H1 (cell line): Measurements from ENCODE around the gene PIK3R1. TPM values are rescaled to one million over a fixed set of nuclear protein-coding genes. Genes with fewer than 3 reads are reported as not detected.

Experiments
- CTCF ChIA-PET: fragments of 300-600 bp; sonication (Branson Sonifier 250); formaldehyde crosslinking; loops from one replicate; lab custom pipeline; 2021; ENCODE audit not compliant: partially characterized antibody; lab: Charles Lee
- POLR2A ChIA-PET: fragments of 300-600 bp; sonication (Branson Sonifier 250); formaldehyde crosslinking; loops from one replicate; lab custom pipeline; 2021; ENCODE audit warnings: inconsistent platforms; ENCODE audit not compliant: partially characterized antibody; lab: Charles Lee
- DNase-seq, 2 experiments: peaks; one replicate each; pipeline versions ENCODE4 v3.0.0 to v3.0.0-alpha.2; 2010 to 2022; ENCODE audit warnings: low spot score in 2 of 2, low read depth in 1 of 2, mixed read lengths in 1 of 2
- FAIRE-seq: peaks from 2 replicates; lab custom pipeline; 2011; peaks lifted over from hg19 to GRCh38; lab: Jason Lieb, UNC
- H2AFZ ChIP-seq: 2 replicates; pipeline ENCODE4 v1.8.1; 2012; ENCODE audit warnings: low read length, inconsistent platforms
- H2AK5ac ChIP-seq: 2 replicates; pipeline ENCODE4 v1.6.1; 2013; ENCODE audit warnings: low read depth, low read length
- H2BK120ac ChIP-seq: replicated peaks from 2 replicates; pipeline ENCODE3; 2013; ENCODE audit warnings: low read depth, low read length, inconsistent platforms
- H2BK12ac ChIP-seq: 2 replicates; pipeline ENCODE4 v1.6.1; 2013; ENCODE audit warnings: low read depth, low read length
- H2BK15ac ChIP-seq: 2 replicates; pipeline ENCODE4 v1.6.1; 2013; ENCODE audit warnings: low read length
- H2BK20ac ChIP-seq: 2 replicates; pipeline ENCODE4 v1.6.1; 2013; ENCODE audit warnings: low read length
- H2BK5ac ChIP-seq: 2 replicates; pipeline ENCODE4 v1.6.1; 2013; ENCODE audit warnings: low read depth, low read length
- H3K14ac ChIP-seq: 2 replicates; pipeline ENCODE4 v1.6.1; 2013; ENCODE audit warnings: inconsistent platforms; ENCODE audit not compliant: insufficient read length
- H3K18ac ChIP-seq: 2 replicates; pipeline ENCODE4 v1.6.1; 2013; ENCODE audit warnings: low read length; ENCODE audit errors: extremely low read depth
- H3K23ac ChIP-seq: 2 replicates; pipeline ENCODE4 v1.6.1; 2013; ENCODE audit warnings: inconsistent platforms; ENCODE audit not compliant: insufficient read length
- H3K23me2 ChIP-seq: 2 replicates; pipeline ENCODE4 v1.6.1; 2013; ENCODE audit warnings: low read depth, low read length
- H3K27ac ChIP-seq: 2 replicates; pipeline ENCODE4 v1.6.1; 2011; ENCODE audit warnings: low read depth, low read length, inconsistent platforms
- H3K27me3 ChIP-seq, 4 experiments: replicated peaks in 1 of 4; 1 replicate in 1 of 4; 2 replicates in 3 of 4; pipeline versions ENCODE4 v1.6.1 to v1.8.1; 2011 to 2013; ENCODE audit warnings: low read length in 3 of 4, mild to moderate bottlenecking in 3 of 4, inconsistent platforms in 2 of 4, mixed read lengths in 2 of 4, moderate library complexity in 1 of 4; ENCODE audit not compliant: control insufficient read depth in 3 of 4, insufficient read depth in 3 of 4; ENCODE audit errors: extremely low read depth in 1 of 4
- H3K36me3 ChIP-seq, 4 experiments: 2 replicates each; pipeline versions ENCODE4 v1.6.1 to v1.8.1; 2011 to 2013; ENCODE audit warnings: mild to moderate bottlenecking in 4 of 4, low read length in 3 of 4, moderate library complexity in 2 of 4, control low read depth in 1 of 4, inconsistent platforms in 1 of 4; ENCODE audit not compliant: insufficient read depth in 4 of 4, control insufficient read depth in 2 of 4
- H3K4ac ChIP-seq: replicated peaks from 2 replicates; pipeline ENCODE3; 2013; ENCODE audit warnings: low read length, low read depth, mixed read lengths, inconsistent platforms; ENCODE audit not compliant: insufficient read length
- H3K4me1 ChIP-seq, 4 experiments: replicated peaks in 1 of 4; 1 replicate in 1 of 4; 2 replicates in 3 of 4; pipeline versions ENCODE4 v1.6.1 to v1.8.1; 2011 to 2013; ENCODE audit warnings: low read length in 3 of 4, inconsistent platforms in 2 of 4, mixed read lengths in 1 of 4; ENCODE audit not compliant: insufficient read depth in 4 of 4, control insufficient read depth in 3 of 4
- H3K4me2 ChIP-seq, 2 experiments: 2 replicates each; pipeline versions ENCODE4 v1.6.1 to v1.8.1; 2011 to 2013; ENCODE audit warnings: low read depth in 2 of 2, low read length in 2 of 2, control low read depth in 1 of 2, inconsistent platforms in 1 of 2, mild to moderate bottlenecking in 1 of 2; ENCODE audit not compliant: insufficient read depth in 1 of 2
- H3K4me3 ChIP-seq, 4 experiments: fragments of 200-600, 300-600 bp in 1 of 4; sonication (generic), shearing (Covaris generic), sonication (Bioruptor Twin) in 1 of 4; 2 replicates each; pipeline versions ENCODE4 v1.5.1 to v1.8.1; 2011 to 2016; ENCODE audit warnings: low read length in 4 of 4, low read depth in 3 of 4, control low read depth in 2 of 4, inconsistent platforms in 2 of 4, mild to moderate bottlenecking in 2 of 4, mixed read lengths in 1 of 4, moderate library complexity in 1 of 4; ENCODE audit not compliant: insufficient read depth in 2 of 4; ENCODE audit errors: extremely low read depth in 1 of 4
- H3K56ac ChIP-seq: replicated peaks from 2 replicates; pipeline ENCODE3; 2013; ENCODE audit warnings: low read depth, mild to moderate bottlenecking, mixed read lengths, low read length, inconsistent platforms; ENCODE audit not compliant: insufficient read length
- H3K79me1 ChIP-seq: 2 replicates; pipeline ENCODE4 v1.6.1; 2013; ENCODE audit warnings: low read depth, low read length, control low read depth
- H3K79me2 ChIP-seq, 2 experiments: 2 replicates each; pipeline versions ENCODE4 v1.6.1 to v1.8.1; 2012 to 2013; ENCODE audit warnings: low read length in 2 of 2, mild to moderate bottlenecking in 2 of 2, inconsistent platforms in 1 of 2; ENCODE audit not compliant: insufficient read depth in 2 of 2, control insufficient read depth in 1 of 2
- H3K9ac ChIP-seq, 4 experiments: replicated peaks in 1 of 4; 1 replicate in 1 of 4; 2 replicates in 3 of 4; pipeline versions ENCODE4 v1.6.1 to v1.8.1; 2011 to 2013; ENCODE audit warnings: low read depth in 3 of 4, low read length in 3 of 4, control low read depth in 2 of 4, mild to moderate bottlenecking in 2 of 4, moderate library complexity in 2 of 4, inconsistent platforms in 1 of 4; ENCODE audit errors: extremely low read depth in 1 of 4
- H3K9me3 ChIP-seq, 2 experiments: 2 replicates each; pipeline versions ENCODE4 v1.6.1 to v1.8.1; 2012 to 2013; ENCODE audit warnings: mild to moderate bottlenecking in 2 of 2, moderate library complexity in 2 of 2, control low read depth in 1 of 2, inconsistent platforms in 1 of 2, low read depth in 1 of 2, low read length in 1 of 2, mixed read lengths in 1 of 2; ENCODE audit not compliant: insufficient read depth in 2 of 2
- H4K20me1 ChIP-seq, 2 experiments: replicated peaks in 1 of 2; 2 replicates each; pipeline versions ENCODE3 to v1.8.1; 2011 to 2013; ENCODE audit warnings: inconsistent platforms in 2 of 2, low read length in 2 of 2, mild to moderate bottlenecking in 1 of 2; ENCODE audit not compliant: insufficient read depth in 2 of 2, control insufficient read depth in 1 of 2
- H4K5ac ChIP-seq: 2 replicates; pipeline ENCODE4 v1.6.1; 2013; ENCODE audit warnings: low read length, low read depth, mixed read lengths, inconsistent platforms; ENCODE audit not compliant: insufficient read length
- H4K8ac ChIP-seq: 2 replicates; pipeline ENCODE4 v1.8.0; 2013; ENCODE audit warnings: mild to moderate bottlenecking, moderate library complexity, low read length, inconsistent platforms; ENCODE audit not compliant: insufficient read depth; ENCODE audit errors: extremely low read depth
- H4K91ac ChIP-seq: replicated peaks from 2 replicates; pipeline ENCODE3; 2013; ENCODE audit warnings: low read length, mixed read lengths, inconsistent platforms; ENCODE audit not compliant: insufficient read length
- PHF8 ChIP-seq: fragments of 200-600 bp; sonication (generic); conservative IDR thresholded peaks from 2 replicates; pipeline ENCODE4 v1.7.1; 2012; ENCODE audit warnings: low read depth, mild to moderate bottlenecking, inconsistent platforms, low read length, moderate library complexity
- RNF2 ChIP-seq: fragments of 200-900, 300-1000 bp; sonication (generic); IDR thresholded peaks from 2 replicates; pipeline ENCODE4 v1.7.1; 2016; ENCODE audit warnings: borderline replicate concordance, low read depth, mild to moderate bottlenecking, antibody characterized with exemption, low read length; ENCODE audit not compliant: poor library complexity, severe bottlenecking; ENCODE audit errors: missing control alignments
- USF2 ChIP-seq: IDR thresholded peaks from 2 replicates; pipeline ENCODE4 v1.6.1; 2011; ENCODE audit warnings: low read length, improper control_type of control experiment
- WGBS, 2 experiments: shearing (Covaris generic) in 1 of 2; methylation state at CpG; one replicate each; pipeline versions ENCODE4 v1.1.6 to v1.1.7; 2013 to 2015; ENCODE audit warnings: low lambda C conversion rate in 2 of 2, mixed read lengths in 2 of 2, inconsistent platforms in 1 of 2, low coverage in 1 of 2, missing lambda C conversion rate in 1 of 2; ENCODE audit not compliant: insufficient replicate concordance in 2 of 2, insufficient coverage in 1 of 2, insufficient read length in 1 of 2; ENCODE audit errors: extremely low coverage in 1 of 2, missing lambda C conversion rate in 1 of 2; 5-methylcytosine and 5-hydroxymethylcytosine counted together
- polyA plus RNA-seq, 7 experiments: library from polyadenylated mRNA; depleted of rRNA in 3 of 7; stranded (reverse) in 5 of 7; unstranded in 2 of 7; fragments of >200 nt in 5 of 7; fragments of 200-250 nt in 2 of 7; gene quantifications; 1 replicate in 5 of 7; 2 replicates in 1 of 7; 4 replicates in 1 of 7; pipeline versions ENCODE4 v1.2.1 to v1.2.3, GENCODE V29; 2011 to 2013; ENCODE audit warnings: missing spikeins in 2 of 7, mixed read lengths in 2 of 7
- total RNA-seq: library from RNA; stranded (reverse); fragmentation: NEBNext Ultra II Directional; extraction: Animal tissue kit (Norgen Biotek cat#: 25700); gene quantifications from 2 replicates; pipeline ENCODE4 v1.2.1, GENCODE V29; 2021

PIK3R1 gene
- total and polyA plus RNA-seq, 2 of the 8 experiments (the other 6 are each of a cell fraction or from before 2014, with no cell fraction given), result 2.3 to 13.7 TPM

GRCh38 chr5:68344447-68345111, 129.0 kb downstream of the PIK3R1 start:
- Histone ChIP-seq H2BK120ac (no peak overlapping the region), H3K9ac (no peak overlapping the region), H2BK15ac (no peak overlapping the region), H2BK5ac (no peak overlapping the region), H3K23ac (no peak overlapping the region), H3K56ac (no peak overlapping the region), H3K4me2 (no peak overlapping the region), H2BK12ac (no peak overlapping the region), H3K79me2 (no peaks in the 10 kb centered on the region), H4K8ac (no peak overlapping the region), H3K23me2 (no peaks in the 10 kb centered on the region), H3K4ac (no peak overlapping the region), H3K27ac (no peak overlapping the region), H3K27me3 (no peaks in the 10 kb centered on the region), H4K5ac (no peak overlapping the region), H2BK20ac (no peak overlapping the region), H3K9me3 (0 out of 4 replicates have a peak, but pooled peaks cover 0 to 4% of the 10 kb centered on the region in 2 experiments), H2AK5ac (no peak overlapping the region), H3K18ac (no peak overlapping the region), H3K4me3 (no peak overlapping the region), H4K20me1 (no peaks in the 10 kb centered on the region), H3K36me3 (no peaks in the 10 kb centered on the region), H4K91ac (no peak overlapping the region), H2AFZ (no peak overlapping the region), H3K4me1 (0 out of 7 replicates have a peak, but pooled peaks cover 0 to 2% (median under 1%) of the 10 kb centered on the region in 4 experiments), H3K14ac (no peak overlapping the region), H3K79me1 (no peaks in the 10 kb centered on the region)
- ChIA-PET POLR2A (no interaction called here), CTCF (interaction anchor here (0.5 kb wide), 1 partner anchor 1173 kb away, joined by 3 read pairs; no protein-coding TSS in a partner anchor)
- FAIRE-seq (no peak), DNase-seq (no peak)
- TF ChIP-seq RNF2 (no peak), PHF8 (no peak), USF2 (no peak)
- WGBS, 2 experiments, result 90% methylated on average over 4 of the region's 4 CpGs; no CpG with 5 or more reads in 1 of the 2 experiments
